H1 (cell line): ENCODE measurements around the gene CNTD1.

ENCODE experiments used
- BACH1 ChIP-seq: IDR thresholded peaks from 2 replicates; pipeline ENCODE4 v1.6.1; 2012; ENCODE audit warnings: low read length, improper control_type of control experiment
- CEBPB ChIP-seq: IDR thresholded peaks from 2 replicates; pipeline ENCODE4 v1.6.1; 2012; ENCODE audit warnings: low read depth, low read length
- CTCF ChIP-seq, 3 experiments: IDR thresholded peaks; 1 replicate in 2 of 3; 2 replicates in 1 of 3; pipeline versions ENCODE4 v1.5.1 to v1.6.1; 2011; ENCODE audit warnings: low read length in 3 of 3, mild to moderate bottlenecking in 3 of 3, inconsistent platforms in 2 of 3, low read depth in 1 of 3, moderate library complexity in 1 of 3; ENCODE audit not compliant: insufficient read depth in 1 of 3; ENCODE audit errors: control extremely low read depth in 1 of 3
- MAFK ChIP-seq: IDR thresholded peaks from 2 replicates; pipeline ENCODE4 v1.6.1; 2012; ENCODE audit warnings: low read depth, mild to moderate bottlenecking, improper control_type of control experiment, low read length
- PHF8 ChIP-seq: fragments of 200-600 bp; sonication (generic); conservative IDR thresholded peaks from 2 replicates; pipeline ENCODE4 v1.7.1; 2012; ENCODE audit warnings: low read depth, mild to moderate bottlenecking, inconsistent platforms, low read length, moderate library complexity
- POLR2AphosphoS5 ChIP-seq: IDR thresholded peaks from 2 replicates; pipeline ENCODE4 v1.6.1; 2011; ENCODE audit warnings: low read depth, low read length
- RBBP5 ChIP-seq: IDR thresholded peaks from 2 replicates; pipeline ENCODE4 v1.7.1; 2012; ENCODE audit warnings: low read depth, mild to moderate bottlenecking, inconsistent platforms, low read length, moderate library complexity, borderline replicate concordance
- TAF1 ChIP-seq: IDR thresholded peaks from 2 replicates; pipeline ENCODE4 v1.6.1; 2011; ENCODE audit warnings: mild to moderate bottlenecking, low read depth, low read length

- TF ChIP-seq MAFK (no peak), CTCF (IDR thresholded peaks at IDR 0.05; ENCODE audit: control extremely low read depth in 1 of 3, insufficient read depth in 1 of 3, low read depth in 1 of 3, low read length in 3 of 3) (no peak), RBBP5 (no peak), POLR2AphosphoS5 (no peak), PHF8 (no peak), CEBPB (no peak), BACH1 (no peak), TAF1 (no peak)
Observed at GRCh38 chr17:42772945-42773289, 25.7 kb upstream of the CNTD1 start.
